HEK293T (cell line): ENCODE measurements around the gene UGGT1.

Experiments
- ARNT ChIP-seq: fragments of 450-650 bp; IDR thresholded peaks from 2 replicates; pipeline ENCODE4 v1.6.1; 2017; ENCODE audit warnings: mild to moderate bottlenecking
- BHLHE40 ChIP-seq: fragments of 450-650 bp; IDR thresholded peaks from 2 replicates; pipeline ENCODE4 v1.6.1; 2016; ENCODE audit warnings: mild to moderate bottlenecking, moderate library complexity, borderline replicate concordance
- CTBP1 ChIP-seq: fragments of 450-650 bp; IDR thresholded peaks from 2 replicates; pipeline ENCODE4 v1.6.1; 2016; ENCODE audit warnings: borderline replicate concordance
- ELF4 ChIP-seq: fragments of 450-650 bp; IDR thresholded peaks from 2 replicates; pipeline ENCODE4 v1.6.1; 2017; ENCODE audit warnings: antibody characterized with exemption
- FOXK2 ChIP-seq: fragments of 450-650 bp; IDR thresholded peaks from 2 replicates; pipeline ENCODE4 v1.6.1; 2016; ENCODE audit warnings: mild to moderate bottlenecking
- FOXM1 ChIP-seq: fragments of 450-650 bp; IDR thresholded peaks from 2 replicates; pipeline ENCODE4 v1.6.1; 2017; ENCODE audit warnings: mild to moderate bottlenecking, borderline replicate concordance
- HDGF ChIP-seq: fragments of 450-650 bp; IDR thresholded peaks from 2 replicates; pipeline ENCODE4 v1.6.1; 2017; ENCODE audit warnings: antibody characterized with exemption, borderline replicate concordance
- SUZ12 ChIP-seq: fragments of 450-650 bp; IDR thresholded peaks from 2 replicates; pipeline ENCODE4 v1.6.1; 2016; ENCODE audit warnings: mild to moderate bottlenecking
- ZNF384 ChIP-seq: fragments of 450-650 bp; IDR thresholded peaks from 2 replicates; pipeline ENCODE4 v1.6.1; 2016

GRCh38 chr2:128233790-128234395 lies 142.9 kb downstream of the UGGT1 start:
- no peak for TF ChIP-seq ARNT
- no peak for TF ChIP-seq CTBP1
- no peak for TF ChIP-seq ELF4
- no peak for TF ChIP-seq HDGF
- no peak for TF ChIP-seq BHLHE40
- no peak for TF ChIP-seq ZNF384
- no peak for TF ChIP-seq SUZ12
- TF ChIP-seq FOXM1: no peak
- no peak for TF ChIP-seq FOXK2
